ENCODE measurements around the gene TMEM181. TPM values are rescaled to one million over a fixed set of nuclear protein-coding genes. Genes with fewer than 3 reads are reported as not detected.
"Not testable (repeated sequence)": the region's sequence is repeated elsewhere in the genome, so short reads cannot be mapped to it uniquely, and the experiment has no call there.

TMEM181 gene
- total RNA-seq, 1 experiment from 2014 or later: 72.9 TPM

DNA sequence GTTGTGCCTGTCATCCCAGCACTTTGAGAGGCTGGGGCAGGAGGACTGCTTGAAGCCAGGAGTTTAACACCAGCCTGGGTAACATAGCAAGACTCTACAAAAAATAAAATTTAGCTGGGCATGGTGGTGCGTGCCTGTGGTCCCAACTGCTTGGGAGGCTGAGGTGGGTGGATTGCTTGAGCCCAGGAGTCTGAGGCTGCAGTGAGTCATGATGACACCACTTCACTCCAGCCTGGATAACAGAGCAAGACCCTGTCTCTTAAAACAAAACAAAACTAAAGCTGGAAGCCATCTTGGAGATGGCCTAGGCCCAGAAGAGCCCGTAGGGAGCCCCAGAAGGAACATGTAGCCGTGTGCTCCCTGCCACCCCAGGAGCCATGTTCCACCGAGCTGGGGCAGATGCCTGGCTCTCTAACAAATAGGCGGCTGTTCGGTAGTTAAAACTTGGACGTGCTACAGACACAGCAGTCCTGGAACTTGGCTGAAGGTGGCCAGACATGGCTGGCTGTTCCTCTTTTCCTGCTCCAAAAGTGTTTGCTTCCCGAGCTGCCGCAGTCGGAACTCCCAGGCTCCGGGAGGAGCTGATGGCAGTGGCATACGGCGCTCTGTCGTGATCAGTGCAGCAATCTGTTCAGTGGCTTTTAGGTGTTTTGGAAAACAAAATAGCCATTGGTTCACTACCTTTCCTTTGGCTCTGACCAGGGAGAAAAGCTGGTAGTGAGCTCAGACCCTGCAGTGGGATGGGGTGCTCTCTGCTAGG is 47.7 kb downstream of the TMEM181 start:
- DNase-seq (ENCODE audit: low read depth, low spot score): no peak
- in situ Hi-C loops (cut with HindIII; ENCODE audit: low pct_unique_long_range_greater_than_20kb, low sequenced_read_pairs): no loop called here

DNA sequence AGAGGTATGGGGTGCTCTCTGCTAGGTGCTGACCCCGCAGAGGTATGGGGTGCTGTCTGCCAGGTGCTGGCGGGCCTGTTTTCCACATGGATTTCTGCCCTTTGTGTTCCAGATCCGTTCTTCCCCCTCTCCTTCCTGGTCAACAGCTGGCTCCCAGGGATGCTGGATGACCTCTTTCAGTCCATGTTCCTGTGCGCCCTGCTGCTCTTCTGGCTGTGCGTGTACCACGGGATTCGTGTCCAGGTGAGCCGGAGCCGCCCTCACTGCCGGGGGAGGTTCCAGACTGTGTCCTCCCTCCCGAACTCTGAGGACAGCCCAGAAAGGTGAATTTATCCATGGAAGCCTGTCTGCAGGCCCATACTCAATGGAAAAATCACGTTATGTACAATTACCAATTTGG is 48.3 kb downstream of the TMEM181 start:
- no peak for DNase-seq (ENCODE audit: low read depth, low spot score)
- in situ Hi-C loops (cut with HindIII; ENCODE audit: low pct_unique_long_range_greater_than_20kb, low sequenced_read_pairs): no loop called here

DNA sequence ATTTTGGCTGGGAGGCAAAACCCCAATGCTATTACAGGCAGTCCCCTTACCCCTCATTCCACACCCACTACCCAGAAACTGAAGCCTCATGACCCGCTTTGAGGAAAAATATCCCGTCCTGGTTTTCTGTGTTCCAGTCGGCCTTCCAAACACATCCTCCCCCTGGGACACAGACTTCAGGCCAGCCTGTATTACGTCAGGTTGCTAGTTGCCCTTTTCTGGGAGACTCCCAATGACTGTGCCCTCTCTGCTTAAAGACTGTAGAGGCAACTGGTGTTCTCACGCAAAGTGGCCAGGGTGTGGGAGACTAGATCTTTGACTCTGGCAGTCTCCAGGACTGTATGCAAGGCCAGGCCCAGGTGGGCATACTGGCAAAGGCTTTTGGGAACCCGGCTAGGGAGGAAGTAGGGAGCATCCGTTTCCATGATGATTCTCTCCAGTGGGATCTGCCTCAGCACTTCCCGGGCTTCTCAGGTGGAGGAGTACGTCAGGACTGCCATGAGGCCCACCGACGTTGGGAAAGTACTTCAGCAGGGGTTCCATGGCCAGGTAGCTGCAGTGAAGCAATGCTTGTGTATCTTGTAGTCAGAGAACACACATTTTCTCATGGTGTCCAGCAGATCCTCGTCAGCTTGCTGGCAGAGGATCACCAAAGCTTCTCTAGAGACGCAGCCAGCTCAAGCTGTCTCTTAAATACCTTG is 49.7 kb downstream of the TMEM181 start:
- in situ Hi-C loops (cut with HindIII; ENCODE audit: low pct_unique_long_range_greater_than_20kb, low sequenced_read_pairs): no loop called here
- no peak for DNase-seq (ENCODE audit: low read depth, low spot score)

DNA sequence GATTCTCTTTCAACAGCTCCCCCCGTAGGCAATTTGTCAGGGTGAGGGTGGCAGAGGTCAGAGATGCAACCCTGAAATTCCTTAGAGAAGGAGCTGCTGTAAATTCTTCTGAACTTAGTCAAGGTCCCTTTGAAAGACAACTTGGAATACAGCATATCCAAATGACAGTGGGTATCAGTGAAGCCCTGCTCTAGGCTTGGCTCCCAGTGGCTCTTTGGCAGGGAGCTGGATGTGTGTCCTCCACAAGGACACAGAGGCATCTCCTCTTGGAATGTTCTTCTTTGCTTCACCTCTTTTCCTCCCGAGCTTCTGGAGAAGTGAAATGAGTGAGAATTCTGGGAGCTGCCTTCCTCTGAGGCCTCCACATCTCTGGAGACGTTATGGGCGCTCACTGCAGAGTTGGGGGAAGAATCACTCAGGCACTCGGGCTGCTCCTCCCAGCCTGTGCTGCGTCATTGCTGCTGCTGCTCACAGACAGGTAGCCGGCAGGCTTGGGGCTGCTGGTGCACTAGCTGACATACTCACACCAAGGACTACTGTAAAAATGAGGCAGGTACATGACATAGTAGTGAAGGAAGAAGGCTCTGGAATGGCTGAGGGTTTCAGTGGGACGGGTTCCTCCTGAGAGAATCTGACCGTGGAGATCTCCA is 50.6 kb downstream of the TMEM181 start:
- DNase-seq (ENCODE audit: low read depth, low spot score): no peak
- in situ Hi-C loops (cut with HindIII; ENCODE audit: low pct_unique_long_range_greater_than_20kb, low sequenced_read_pairs): no loop called here

DNA sequence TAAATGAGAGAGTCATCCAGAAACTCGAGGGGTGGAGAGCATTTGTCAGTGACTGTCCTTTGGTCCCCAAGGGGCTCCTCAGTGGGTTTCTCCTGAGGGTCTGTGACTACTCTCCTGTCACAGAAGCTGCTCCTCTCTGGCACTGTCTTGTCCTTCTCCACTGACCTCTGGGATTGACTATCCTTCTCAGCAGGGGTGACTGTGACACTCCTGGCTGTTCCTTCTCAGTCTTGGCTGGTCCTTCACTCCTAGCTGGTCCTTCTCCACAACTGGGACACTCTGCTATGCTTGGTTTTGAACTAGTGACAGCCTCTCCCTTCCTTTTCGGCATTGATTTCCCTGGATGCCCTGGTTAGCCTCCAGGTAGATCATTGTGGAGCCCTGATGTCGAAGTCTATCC is 51.1 kb downstream of the TMEM181 start:
- in situ Hi-C loops (cut with HindIII; ENCODE audit: low pct_unique_long_range_greater_than_20kb, low sequenced_read_pairs): no loop called here
- DNase-seq (ENCODE audit: low read depth, low spot score): no peak

DNA sequence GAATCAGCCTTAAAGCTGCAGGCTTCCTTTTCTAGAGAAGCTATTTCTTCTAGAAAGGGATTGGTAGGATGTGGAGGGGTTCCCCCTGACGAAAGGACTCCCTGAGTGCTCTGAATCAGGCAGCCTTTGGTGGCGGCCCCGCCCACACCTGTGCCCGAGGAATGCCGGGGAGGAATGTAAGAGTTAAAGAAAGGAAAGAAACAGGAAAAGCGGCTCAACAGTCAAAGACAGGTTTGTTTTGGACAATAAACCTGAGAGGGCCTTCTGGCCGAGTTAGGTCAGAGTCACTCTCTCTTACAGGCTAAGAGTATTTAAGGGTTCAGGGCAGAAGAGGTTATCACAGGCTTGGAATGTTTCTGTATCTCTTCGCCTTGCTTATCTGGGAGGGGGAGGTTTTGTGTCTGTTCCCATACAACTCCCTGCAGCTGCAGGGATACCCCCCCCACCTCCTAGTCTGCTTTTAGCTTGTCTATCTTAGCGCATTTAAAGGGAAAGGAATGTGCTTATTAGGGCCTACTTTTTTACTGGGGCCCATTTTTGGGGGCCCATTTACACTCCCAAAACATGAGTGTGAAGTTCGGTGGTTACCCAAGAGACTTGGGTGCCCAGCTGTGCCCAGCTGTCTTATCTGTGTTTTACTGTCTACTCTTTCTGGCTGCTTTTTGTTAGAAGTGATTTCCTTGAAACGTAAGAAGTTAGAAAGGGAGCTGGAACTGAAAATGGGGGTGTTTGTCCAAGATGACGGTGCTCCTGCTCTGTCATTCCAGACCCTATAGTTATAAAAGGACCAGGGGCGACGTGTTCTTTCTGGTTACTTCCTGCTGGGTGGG is 51.9 kb downstream of the TMEM181 start:
- in situ Hi-C loops (cut with HindIII; ENCODE audit: low pct_unique_long_range_greater_than_20kb, low sequenced_read_pairs): no loop called here
- no peak for DNase-seq (ENCODE audit: low read depth, low spot score)

DNA sequence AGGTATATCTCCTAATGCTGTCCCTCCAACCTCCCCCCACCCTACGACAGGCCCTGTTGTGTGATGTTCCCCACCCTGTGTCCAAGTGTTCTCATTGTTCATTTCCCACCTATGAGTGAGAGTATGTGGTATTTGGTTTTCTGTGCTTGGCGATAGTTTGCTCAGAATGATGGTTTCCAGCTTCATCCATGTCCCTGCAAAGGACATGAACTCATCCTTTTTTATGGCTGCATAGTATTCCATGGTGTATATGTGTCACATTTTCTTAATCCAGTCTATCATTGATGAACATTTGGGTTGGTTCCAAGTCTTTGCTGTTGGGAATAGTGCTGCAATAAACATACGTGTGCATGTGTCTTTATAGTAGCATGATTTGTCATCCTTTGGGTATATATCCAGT is 54.7 kb downstream of the TMEM181 start:
- DNase-seq (ENCODE audit: low read depth, low spot score); in situ Hi-C loops (cut with HindIII; ENCODE audit: low pct_unique_long_range_greater_than_20kb, low sequenced_read_pairs): not testable (repeated sequence)

DNA sequence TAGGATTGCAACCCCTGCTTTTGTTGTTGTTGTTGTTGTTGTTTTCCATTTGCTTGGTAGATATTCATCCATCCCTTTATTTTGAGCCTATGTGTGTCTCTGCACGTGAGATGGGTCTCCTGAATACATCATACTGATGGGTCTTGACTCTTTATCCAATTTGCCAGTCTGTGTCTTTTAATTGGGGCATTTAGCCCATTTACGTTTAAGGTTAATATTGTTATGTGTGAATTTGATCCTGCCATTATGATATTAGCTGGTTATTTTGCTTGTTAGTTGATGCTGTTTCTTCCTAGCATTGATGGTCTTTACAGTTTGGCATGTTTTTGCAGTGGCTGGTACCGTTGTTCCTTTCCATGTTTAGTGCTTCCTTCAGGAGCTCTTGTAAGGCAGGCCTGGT is 58.4 kb downstream of the TMEM181 start:
- DNase-seq (ENCODE audit: low read depth, low spot score); in situ Hi-C loops (cut with HindIII; ENCODE audit: low pct_unique_long_range_greater_than_20kb, low sequenced_read_pairs): not testable (repeated sequence)

DNA sequence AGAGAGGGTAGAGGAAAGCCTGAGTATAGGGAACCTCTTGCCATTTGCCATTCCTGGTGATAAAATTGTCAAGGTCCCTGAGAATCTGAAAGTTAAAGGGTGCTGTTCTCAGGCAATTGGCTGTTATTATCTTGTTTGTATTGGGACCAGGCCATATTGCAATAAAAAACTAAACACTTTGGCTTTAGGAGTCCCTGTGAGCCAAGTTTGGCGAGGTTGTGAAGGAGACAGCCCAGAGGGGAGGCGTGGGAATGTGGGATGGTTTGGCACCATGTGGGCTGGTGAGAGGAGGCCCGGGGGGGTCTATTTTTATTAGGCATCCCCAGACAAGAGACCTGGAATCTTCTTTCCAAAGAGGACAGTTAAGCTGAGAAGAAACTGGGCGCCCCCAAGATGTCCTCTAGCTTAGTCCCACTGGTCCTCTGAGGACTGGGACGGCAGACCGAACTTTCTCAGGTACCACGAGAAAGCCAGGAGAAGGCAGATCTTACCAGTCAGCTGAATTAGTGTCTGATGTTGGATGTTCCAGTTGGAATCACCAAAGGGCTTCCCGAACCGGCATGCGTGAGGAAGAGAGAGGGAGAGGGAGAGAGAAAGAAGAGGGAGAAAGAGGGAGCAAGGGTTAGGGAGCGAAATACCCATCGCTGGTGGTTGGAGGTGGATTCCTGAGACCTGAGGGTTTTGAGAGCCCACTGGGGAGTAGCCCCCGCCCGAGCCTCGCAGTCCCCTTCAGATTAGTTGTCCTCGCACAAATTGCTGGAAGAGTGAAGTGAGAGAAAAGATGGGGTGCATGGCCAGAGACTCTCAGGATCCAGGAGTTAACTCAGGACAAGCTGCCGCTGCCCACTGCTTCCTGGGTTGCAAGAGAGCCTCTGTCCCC is 60.3 kb downstream of the TMEM181 start:
- in situ Hi-C loops (cut with HindIII; ENCODE audit: low pct_unique_long_range_greater_than_20kb, low sequenced_read_pairs): no loop called here
- DNase-seq (ENCODE audit: low read depth, low spot score): no peak

DNA sequence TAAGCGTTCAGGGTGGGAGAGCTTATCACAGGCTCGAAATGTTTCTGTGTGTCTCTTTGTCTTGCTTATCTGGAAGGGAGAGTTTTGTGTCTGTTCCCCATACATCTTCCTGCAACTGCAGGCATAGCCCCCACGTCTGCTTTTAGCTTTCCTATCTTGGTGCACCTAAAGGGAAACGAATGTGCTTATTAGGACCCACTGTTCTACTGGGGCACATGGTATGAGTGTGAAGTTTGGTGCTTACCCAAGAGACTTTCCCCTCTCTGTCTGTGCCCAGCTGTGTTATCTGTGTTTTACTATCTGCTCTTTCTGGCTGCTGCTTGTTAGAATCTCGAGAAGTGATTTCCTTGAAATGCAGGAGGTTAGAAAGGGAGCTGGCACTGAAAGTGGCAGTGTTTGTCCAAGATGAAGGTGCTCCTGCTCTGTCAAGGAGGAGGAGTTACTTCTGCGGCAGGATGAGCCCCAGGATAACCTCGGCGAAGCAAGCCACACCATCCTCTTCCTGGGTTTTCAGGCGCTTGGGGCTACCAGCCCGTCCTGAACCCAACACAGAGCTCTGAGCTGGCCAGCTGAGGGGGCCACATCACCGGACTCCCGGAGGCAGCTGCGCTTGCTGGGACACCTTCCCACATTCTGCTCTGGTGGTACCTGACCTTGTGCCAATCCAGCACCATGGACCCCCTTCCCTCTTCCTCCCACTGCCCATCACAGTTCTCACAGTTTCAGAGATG is 61.2 kb downstream of the TMEM181 start:
- in situ Hi-C loops (cut with HindIII; ENCODE audit: low pct_unique_long_range_greater_than_20kb, low sequenced_read_pairs): no loop called here
- DNase-seq (ENCODE audit: low read depth, low spot score): no peak

DNA sequence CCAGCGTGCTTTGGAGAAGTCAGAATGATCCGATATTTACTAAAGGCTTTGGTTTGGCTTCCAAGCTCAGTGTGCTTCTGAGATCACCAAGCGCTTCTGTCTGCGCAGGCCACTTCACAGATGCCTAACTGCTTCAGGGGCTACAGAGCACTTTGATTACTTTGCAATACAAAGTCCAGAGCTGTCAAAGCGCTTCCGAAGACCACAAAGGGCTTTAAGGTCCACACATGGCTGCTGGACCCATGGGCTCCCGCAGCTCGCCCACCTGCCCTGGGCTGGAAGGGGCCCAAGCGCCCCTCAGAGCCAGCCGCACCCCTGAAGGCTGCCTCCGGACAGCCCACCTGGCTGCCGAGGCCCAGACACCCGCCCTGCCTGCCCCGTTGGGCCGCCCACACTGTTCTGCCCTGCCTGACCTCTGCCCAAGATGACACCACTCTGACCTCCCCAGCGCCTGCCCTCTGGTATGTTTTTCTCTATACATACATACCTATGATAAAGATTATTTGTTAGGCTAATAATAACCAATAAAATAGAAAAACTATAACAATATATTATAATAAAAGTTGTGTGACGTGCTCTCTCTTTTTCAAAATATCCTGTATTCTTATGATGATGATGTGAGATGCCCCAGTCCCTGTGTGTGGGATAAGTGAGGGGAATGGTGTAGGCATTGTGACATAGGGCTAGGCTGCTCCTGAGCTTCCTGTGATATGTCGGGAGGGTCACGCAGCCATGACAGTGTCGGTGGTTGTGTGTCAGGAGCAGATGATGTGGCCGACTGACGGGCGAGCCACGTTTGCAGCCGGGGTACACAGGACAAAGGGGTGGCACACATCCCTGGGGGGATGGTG is 62.0 kb downstream of the TMEM181 start:
- no peak for DNase-seq (ENCODE audit: low read depth, low spot score)
- in situ Hi-C loops (cut with HindIII; ENCODE audit: low pct_unique_long_range_greater_than_20kb, low sequenced_read_pairs): no loop called here

DNA sequence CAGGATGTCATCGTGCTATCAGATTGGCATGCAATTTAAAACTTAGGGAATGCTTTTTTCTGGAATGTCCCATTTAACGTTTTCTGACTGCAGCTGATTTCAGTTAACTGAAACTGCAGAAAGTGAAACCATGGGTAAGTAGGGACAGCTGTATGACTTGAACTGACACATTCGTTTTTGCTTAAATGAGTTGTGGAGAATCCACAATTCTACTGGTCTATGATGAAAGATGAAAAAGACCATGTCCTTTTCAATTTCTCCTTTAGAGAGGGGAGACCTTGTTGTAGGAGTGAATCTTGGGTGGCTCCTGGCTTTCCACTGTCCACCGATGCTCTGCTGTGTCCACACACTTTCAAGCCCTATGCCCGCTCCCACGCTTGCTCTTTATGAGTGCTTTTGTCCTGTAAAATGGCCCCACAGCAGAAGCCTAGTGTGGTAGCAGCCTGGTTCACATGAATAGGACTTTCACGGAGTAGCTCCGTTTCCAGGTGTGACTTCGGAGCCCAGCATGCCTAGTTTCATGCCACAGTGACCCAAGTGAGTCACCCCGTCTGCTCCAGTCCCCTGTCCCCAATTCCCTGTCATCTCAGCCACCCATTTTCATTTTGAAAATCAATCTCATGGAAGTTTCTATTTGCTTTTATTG is 62.8 kb downstream of the TMEM181 start:
- no peak for DNase-seq (ENCODE audit: low read depth, low spot score)
- in situ Hi-C loops (cut with HindIII; ENCODE audit: low pct_unique_long_range_greater_than_20kb, low sequenced_read_pairs): no loop called here

DNA sequence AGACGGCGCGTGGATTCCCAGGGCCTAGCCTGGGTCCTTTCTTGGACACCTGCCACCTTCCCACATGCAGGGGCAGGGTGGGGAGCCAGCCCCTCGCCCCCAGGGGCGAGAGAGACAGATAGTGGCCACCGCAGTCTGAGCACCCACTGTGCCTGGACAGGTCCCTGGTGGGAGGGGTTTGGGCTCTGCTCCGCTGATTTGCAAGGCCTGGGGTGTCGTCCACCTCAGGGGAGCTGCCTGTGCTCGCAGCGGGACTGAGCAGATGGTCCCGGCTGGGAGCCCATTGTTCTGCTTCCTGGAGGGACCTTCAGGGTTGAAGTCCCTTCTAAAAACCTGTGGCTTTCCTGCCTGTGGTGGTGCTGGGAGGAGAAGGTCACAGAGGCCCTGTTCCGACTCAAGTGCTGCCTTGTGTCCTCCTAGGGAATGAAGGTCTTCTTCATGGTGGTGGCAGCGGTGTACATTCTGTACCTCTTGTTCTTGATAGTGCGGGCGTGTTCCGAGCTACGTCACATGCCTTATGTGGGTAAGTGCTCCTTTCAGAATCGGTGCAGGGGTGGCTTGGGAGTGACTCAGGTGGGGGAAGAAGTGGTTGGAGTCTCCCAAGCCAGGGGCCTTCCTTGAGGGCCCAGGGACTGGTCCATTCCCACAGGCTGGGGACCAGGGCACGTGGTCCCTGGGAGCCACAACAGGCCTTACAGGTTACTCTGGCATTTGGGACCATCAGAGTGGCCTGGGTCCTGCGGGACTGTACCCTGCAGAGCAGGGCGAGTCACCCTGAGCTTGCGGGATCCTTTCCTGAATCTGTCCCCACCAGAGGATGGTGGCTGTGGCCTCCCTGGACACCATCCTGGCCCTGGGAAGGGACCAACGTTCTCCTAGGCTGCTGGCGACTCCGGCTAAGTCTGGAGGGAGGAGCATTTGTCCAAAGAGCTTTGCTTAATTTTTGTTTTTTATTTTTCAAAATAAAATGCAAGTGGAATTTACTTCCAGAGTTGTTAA is 65.1 kb downstream of the TMEM181 start:
- no peak for DNase-seq (ENCODE audit: low read depth, low spot score)
- in situ Hi-C loops (cut with HindIII; ENCODE audit: low pct_unique_long_range_greater_than_20kb, low sequenced_read_pairs): no loop called here

DNA sequence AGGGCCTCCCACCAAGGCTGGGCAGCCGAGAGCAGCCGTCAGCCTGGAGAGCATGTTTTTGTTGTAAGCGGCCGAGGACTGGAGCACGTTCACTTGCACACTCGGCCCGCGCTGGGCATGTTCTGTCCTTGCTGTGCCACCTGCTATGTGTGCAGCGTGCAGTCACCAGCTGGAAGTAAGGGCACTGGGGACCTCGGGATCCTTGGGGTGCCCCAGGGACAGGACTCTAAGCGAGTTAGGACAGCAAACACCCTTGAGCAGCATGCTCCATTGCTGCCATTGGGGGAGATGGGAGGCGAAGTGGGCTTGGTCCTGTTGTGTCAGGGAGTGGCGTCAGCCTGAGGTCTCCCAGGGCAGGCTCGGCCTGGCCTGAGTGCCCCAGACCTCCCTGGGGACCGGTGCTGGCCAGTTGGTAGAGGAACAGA is 66.0 kb downstream of the TMEM181 start:
- DNase-seq (ENCODE audit: low read depth, low spot score): no peak
- in situ Hi-C loops (cut with HindIII; ENCODE audit: low pct_unique_long_range_greater_than_20kb, low sequenced_read_pairs): no loop called here

Data from SK-MEL-5 (cell line).